Pancreas (tissue), 10 donors: ENCODE data around the gene KMT5B. TPM values are rescaled to one million over a fixed set of nuclear protein-coding genes. Genes with fewer than 3 reads are reported as not detected.

Experiments
- ATAC-seq, 4 donors: fragments of 200-7000 bp; cut with Tn5 transposase; one replicate each; pipeline versions ENCODE4 v1.8.0 to v1.9.1; 2020; ENCODE audit warnings: mild to moderate bottlenecking in 4 of 4, moderate library complexity in 4 of 4
- DNase-seq, 6 donors: peaks; one replicate each; pipeline ENCODE4 v3.0.0-alpha.2; 2020
- FAIRE-seq: peaks from 2 replicates; lab custom pipeline; 2012; peaks lifted over from hg19 to GRCh38; lab: Jason Lieb, UNC
- H3K27ac ChIP-seq, 4 donors: fragments of 200-600 bp; sonication (generic); 1 replicate in 3 of 4; 2 replicates in 1 of 4; pipeline versions ENCODE4 v1.5.0 to v1.8.0; 2020
- H3K27me3 ChIP-seq, 4 donors: fragments of 200-600 bp; one replicate each; pipeline ENCODE4 v1.8.0; 2021
- H3K36me3 ChIP-seq, 3 donors: fragments of 200-600 bp; sonication (generic) in 1 of 3; one replicate each; pipeline versions ENCODE4 v1.5.0 to v1.8.0; 2020 to 2021
- H3K4me1 ChIP-seq, 3 donors: fragments of 200-600 bp; one replicate each; pipeline ENCODE4 v1.8.0; 2021
- H3K4me3 ChIP-seq, 4 donors: fragments of 200-600 bp; sonication (generic) in 2 of 4; one replicate each; pipeline versions ENCODE4 v1.5.0 to v1.8.0; 2020 to 2021
- H3K9me3 ChIP-seq, 4 donors: fragments of 200-600 bp; one replicate each; pipeline ENCODE4 v1.8.0; 2021
- CTCF ChIP-seq, 4 donors: fragments of 200-600 bp; sonication (generic) in 3 of 4; IDR thresholded peaks; one replicate each; pipeline versions ENCODE4 v1.5.0 to v1.8.0; 2021; ENCODE audit warnings: antibody characterized with exemption in 4 of 4
- WGBS, 2 donors: extraction: QIAGEN DNeasy Blood & Tissue Kit; methylation state at CpG; one replicate each; pipeline ENCODE4 v1.1.7; 2013; 5-methylcytosine and 5-hydroxymethylcytosine counted together
- intact Hi-C, 3 donors: fragments of 100-400 bp; cut with DNase I; formaldehyde crosslinking; loops; one replicate each; pipeline versions ENCODE4 v1.11.1 to v1.14.2; 2022
- polyA plus RNA-seq, 2 donors: library from polyadenylated mRNA; stranded (reverse); fragments of 200-250 nt; gene quantifications; one replicate each; pipeline ENCODE4 v1.2.3, GENCODE V29; 2013
- total RNA-seq, 6 donors: library from RNA; stranded (reverse); fragmentation: NEBNext Ultra II Directional in 4 of 6; extraction: Animal tissue kit (Norgen Biotek cat#: 25700) in 4 of 6; gene quantifications; one replicate each; pipeline versions ENCODE4 v1.2.1 to v1.2.4, GENCODE V29; 2021 to 2023
- donor health status: healthy with polysubstance abuse.
- donor health status: DM: no; HTN: no; CAD: no; lungs with moderate emphysema.
- donor health status: DM: no; HTN: no; CAD: no.
- donor health status: control.
- donor health status: control.
- donor health status: Bipolar disorder and iron deficiency.
- donor health status: DM: yes; HTN: yes; CAD: no.
- donor health status: DM: no; HTN: no; CAD: no.
- donor health status: DM: no; HTN: no; CAD: no.
- donor health status: DM: yes; HTN: yes; CAD: no.

The KMT5B gene
- total and polyA plus RNA-seq, 8 donors, result 12.8 to 30.8 (median 22.6) TPM

DNA sequence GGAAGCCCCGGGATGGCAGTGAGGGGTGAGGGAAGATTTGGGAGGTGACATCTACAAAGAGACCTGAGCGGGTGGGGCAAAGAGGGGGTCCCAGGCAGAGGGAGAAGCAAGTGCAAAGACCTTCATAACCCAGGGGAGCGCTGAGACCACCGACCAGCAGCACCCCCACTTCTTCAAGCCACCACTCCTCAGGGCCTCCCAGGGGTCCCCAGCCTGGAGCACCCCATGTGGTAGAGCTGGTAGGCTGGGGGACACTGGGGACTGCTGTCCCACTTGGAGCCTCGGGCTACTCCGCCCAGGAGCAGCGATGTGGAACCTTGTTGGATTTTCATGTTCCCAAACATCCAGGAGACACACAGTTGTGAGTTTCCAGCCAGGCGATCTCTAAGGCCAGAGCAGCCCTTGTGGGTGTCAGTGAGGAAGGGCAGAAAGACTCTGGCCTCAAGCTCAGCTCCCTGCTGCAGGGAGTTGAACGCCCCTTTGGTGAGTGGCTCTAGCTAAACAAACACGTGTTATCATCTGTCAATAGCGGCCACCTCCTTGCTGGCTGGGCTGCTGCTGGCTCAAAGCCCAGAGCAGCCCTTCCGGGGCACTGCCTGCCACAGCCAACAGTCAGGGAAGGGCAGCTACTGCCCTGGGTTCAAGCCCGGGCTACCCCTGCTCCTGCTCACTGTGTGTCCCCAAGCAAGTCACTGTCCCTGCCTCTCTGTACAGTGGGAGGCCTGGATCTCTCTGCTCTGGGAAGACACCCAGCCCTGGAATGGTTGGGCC is 66.2 kb downstream of the KMT5B start:
- Histone ChIP-seq H3K4me1 (peaks cover 36 to 58% (median 45%) of the 10 kb centered on the region in 3 donors), H3K27me3 (no peaks in the 10 kb centered on the region), H3K4me3 (peak overlapping the region in 1 of 4 donors; percentile 17), H3K36me3 (no peaks in the 10 kb centered on the region), H3K9me3 (no peaks in the 10 kb centered on the region), H3K27ac (peak overlapping the region; percentile 84 to 94 (median 89))
- DNase-seq (peak; percentile 79 to 94 (median 87)), ATAC-seq (peak; percentile 69 to 81 (median 76)), FAIRE-seq (no peak)
- WGBS, 2 donors, result 18 to 26% methylated on average over 13 of the region's 13 CpGs
- intact Hi-C loops, result no loop called here
- no peak for TF ChIP-seq CTCF (IDR thresholded peaks at IDR 0.05)

DNA sequence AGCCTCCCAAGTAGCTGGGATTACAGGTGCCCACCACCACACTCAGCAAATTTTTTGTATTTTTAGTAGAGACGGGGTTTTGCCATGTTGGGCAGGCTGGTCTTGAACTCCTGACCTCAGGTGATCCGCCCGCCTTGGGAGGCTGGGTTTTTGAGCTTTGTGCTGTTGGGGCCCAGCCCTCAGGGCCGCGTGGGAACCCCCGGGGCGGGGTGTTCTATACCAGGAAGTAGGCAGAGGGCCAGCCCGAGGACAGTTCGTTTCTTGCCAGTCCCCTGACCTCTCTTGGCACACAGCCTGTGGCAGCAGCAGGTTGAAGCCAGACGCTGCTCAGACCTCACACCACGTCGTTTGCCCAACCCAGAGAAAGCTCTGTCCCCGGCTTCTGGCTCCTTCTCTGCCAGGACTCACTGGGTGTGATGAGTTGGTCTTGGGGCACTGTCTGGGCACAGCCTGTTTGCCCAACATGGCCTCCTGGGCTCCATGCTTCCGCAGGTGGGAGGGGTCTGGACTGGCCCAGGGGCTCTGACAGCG is 67.0 kb downstream of the KMT5B start:
- ATAC-seq (peak; percentile 70 to 85 (median 76)), FAIRE-seq (no peak), DNase-seq (peak; percentile 91 to 99 (median 98))
- Histone ChIP-seq H3K27me3 (no peaks in the 10 kb centered on the region), H3K27ac (peak overlapping the region; percentile 84 to 94 (median 89)), H3K36me3 (no peaks in the 10 kb centered on the region), H3K9me3 (no peaks in the 10 kb centered on the region), H3K4me1 (peaks cover 44 to 62% (median 52%) of the 10 kb centered on the region in 3 donors), H3K4me3 (no peak overlapping the region)
- intact Hi-C loops, result no loop called here
- TF ChIP-seq CTCF (IDR thresholded peaks at IDR 0.05), result no peak
- 6 to 9% methylated on average over 15 of the region's 15 CpGs for WGBS, 2 donors

- WGBS, 2 donors, result 21 to 30% methylated on average over 11 to 14 of the region's 14 CpGs
- H3K36me3 ChIP-seq, result no peaks in the 10 kb centered on the region
- ATAC-seq, result peak; percentile 4 to 20 (median 14)
- H3K9me3 ChIP-seq, result no peaks in the 10 kb centered on the region
- peak; percentile 73 to 85 (median 78) for DNase-seq
- H3K27ac ChIP-seq, result peak overlapping the region; percentile 84 to 94 (median 89)
- intact Hi-C loops, result no loop called here
- no peak overlapping the region for H3K4me3 ChIP-seq
- no peaks in the 10 kb centered on the region for H3K27me3 ChIP-seq
- no peak for FAIRE-seq
- H3K4me1 ChIP-seq, result peaks cover 52 to 62% (median 56%) of the 10 kb centered on the region in 3 donors
- no peak for TF ChIP-seq CTCF (IDR thresholded peaks at IDR 0.05)
These were observed 67.8 kb downstream of the KMT5B start for GRCh38 chr11:68145120-68145866.

DNA sequence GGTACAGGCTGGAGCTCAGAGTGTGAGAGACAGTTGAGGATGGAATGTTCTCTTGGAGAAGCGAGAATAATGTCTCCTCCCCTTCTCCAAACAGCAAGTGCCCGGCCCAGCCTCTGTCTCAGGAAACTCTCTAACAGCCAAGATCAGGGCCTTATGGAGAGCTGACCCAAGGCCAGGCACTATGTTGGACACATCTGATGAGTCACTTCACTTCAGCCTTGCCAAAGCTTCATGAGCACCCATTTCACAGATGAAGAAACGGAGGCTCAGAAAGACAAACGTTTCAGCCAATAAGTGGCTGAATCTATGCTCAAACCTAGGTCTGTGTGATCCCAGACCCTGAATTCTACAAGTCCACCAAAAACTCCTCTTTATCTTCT is 69.8 kb downstream of the KMT5B start:
- DNase-seq, result no peak
- Histone ChIP-seq H3K9me3 (no peaks in the 10 kb centered on the region), H3K4me1 (peaks cover 57 to 61% (median 58%) of the 10 kb centered on the region in 3 donors), H3K36me3 (no peaks in the 10 kb centered on the region), H3K27me3 (no peaks in the 10 kb centered on the region), H3K4me3 (no peak overlapping the region), H3K27ac (peak overlapping the region; percentile 74 to 90 (median 84))
- ATAC-seq, result no peak
- no peak for FAIRE-seq
- intact Hi-C loops, result no loop called here
- WGBS, 2 donors, result 74 to 75% methylated on average over 4 of the region's 4 CpGs
- TF ChIP-seq CTCF (IDR thresholded peaks at IDR 0.05), result no peak
